ENCODE results near the gene ZNF440.
"Not testable (repeated sequence)": the region's sequence is repeated elsewhere in the genome, so short reads cannot be mapped to it uniquely, and the experiment has no call there.

ZNF440 gene

DNA sequence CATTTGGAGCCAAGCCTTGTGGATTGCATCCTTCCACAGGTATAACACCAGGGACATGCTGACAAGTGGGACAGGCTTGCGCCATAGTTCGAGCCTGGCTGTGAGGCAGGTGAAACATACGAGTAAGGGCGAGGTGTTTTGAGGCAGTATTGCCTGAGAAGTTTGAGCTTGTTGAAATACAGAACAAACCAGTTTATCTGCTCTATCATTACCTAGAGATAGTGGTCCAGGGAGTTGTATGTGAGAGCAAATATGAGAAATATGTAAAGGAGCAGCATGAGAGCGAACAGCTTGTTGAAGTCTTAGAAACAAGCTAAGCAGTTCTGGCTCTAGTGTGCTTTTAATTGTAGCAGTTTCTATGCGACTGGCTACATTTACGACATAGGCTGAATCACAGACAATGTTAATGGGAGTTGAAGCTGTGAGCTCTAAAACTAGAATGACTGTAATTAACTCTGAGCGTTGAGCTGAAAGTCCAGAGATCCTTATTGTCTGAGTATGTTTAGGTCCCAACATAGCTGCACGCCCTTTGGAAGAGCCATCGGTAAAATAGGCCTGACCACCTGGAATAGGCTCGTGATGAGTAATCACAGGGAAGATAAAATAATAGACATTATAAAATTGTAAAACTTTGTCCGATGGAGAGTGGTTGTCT is 42.6 kb downstream of the ZNF440 start:
- TF ChIP-seq, protein P1, sequence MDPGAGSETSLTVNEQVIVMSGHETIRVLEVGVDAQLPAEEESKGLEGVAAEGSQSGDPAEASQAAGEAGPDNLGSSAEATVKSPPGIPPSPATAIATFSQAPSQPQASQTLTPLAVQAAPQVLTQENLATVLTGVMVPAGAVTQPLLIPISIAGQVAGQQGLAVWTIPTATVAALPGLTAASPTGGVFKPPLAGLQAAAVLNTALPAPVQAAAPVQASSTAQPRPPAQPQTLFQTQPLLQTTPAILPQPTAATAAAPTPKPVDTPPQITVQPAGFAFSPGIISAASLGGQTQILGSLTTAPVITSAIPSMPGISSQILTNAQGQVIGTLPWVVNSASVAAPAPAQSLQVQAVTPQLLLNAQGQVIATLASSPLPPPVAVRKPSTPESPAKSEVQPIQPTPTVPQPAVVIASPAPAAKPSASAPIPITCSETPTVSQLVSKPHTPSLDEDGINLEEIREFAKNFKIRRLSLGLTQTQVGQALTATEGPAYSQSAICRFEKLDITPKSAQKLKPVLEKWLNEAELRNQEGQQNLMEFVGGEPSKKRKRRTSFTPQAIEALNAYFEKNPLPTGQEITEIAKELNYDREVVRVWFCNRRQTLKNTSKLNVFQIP (CRISPR knock-in tag; IDR thresholded peaks at IDR 0.05; ENCODE audit: borderline replicate concordance, low read depth): no peak
- no peak for TF ChIP-seq ZC3H10 (CRISPR knock-in tag; IDR thresholded peaks at IDR 0.05)
- no peak for TF ChIP-seq ARNTL (CRISPR knock-in tag; IDR thresholded peaks at IDR 0.05; ENCODE audit: borderline replicate concordance, low read depth)
- no peak for TF ChIP-seq RARB (CRISPR knock-in tag; IDR thresholded peaks at IDR 0.05)
- ATAC-seq: no peak

DNA sequence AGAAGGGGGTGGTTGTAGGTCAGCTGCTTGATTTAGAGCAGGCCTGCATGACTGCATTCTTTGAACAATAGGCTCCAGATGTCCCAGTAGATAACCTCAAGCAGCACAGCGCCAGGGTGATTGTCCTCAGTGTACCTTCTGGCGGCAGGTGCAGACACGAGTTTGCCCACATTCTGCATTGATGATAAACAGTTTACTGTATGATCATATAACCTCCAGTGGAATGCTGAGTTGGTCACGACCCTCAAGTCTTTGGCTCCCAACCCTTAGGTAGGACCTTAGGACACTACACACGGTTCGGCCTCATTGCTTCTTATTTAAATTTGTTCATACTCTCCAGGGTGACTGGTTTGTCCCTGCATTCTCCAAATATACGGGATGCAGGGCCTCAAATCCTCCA is 46.6 kb downstream of the ZNF440 start:
- ATAC-seq: no peak
- TF ChIP-seq TOX (CRISPR knock-in tag; IDR thresholded peaks at IDR 0.05; ENCODE audit: borderline replicate concordance) (no peak), ZC3H10 (CRISPR knock-in tag; IDR thresholded peaks at IDR 0.05) (no peak), SNAI2 (CRISPR knock-in tag; IDR thresholded peaks at IDR 0.05) (no peak), TCF4 (CRISPR knock-in tag; IDR thresholded peaks at IDR 0.05; ENCODE audit: borderline replicate concordance) (no peak), ZFP30 (CRISPR knock-in tag; IDR thresholded peaks at IDR 0.05) (no peak), ARNTL (CRISPR knock-in tag; IDR thresholded peaks at IDR 0.05; ENCODE audit: borderline replicate concordance, low read depth) (no peak)
- TF ChIP-seq, protein P2, sequence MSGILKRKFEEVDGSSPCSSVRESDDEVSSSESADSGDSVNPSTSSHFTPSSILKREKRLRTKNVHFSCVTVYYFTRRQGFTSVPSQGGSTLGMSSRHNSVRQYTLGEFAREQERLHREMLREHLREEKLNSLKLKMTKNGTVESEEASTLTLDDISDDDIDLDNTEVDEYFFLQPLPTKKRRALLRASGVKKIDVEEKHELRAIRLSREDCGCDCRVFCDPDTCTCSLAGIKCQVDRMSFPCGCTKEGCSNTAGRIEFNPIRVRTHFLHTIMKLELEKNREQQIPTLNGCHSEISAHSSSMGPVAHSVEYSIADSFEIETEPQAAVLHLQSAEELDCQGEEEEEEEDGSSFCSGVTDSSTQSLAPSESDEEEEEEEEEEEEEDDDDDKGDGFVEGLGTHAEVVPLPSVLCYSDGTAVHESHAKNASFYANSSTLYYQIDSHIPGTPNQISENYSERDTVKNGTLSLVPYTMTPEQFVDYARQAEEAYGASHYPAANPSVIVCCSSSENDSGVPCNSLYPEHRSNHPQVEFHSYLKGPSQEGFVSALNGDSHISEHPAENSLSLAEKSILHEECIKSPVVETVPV (CRISPR knock-in tag; IDR thresholded peaks at IDR 0.05): no peak
- TF ChIP-seq, protein P3, sequence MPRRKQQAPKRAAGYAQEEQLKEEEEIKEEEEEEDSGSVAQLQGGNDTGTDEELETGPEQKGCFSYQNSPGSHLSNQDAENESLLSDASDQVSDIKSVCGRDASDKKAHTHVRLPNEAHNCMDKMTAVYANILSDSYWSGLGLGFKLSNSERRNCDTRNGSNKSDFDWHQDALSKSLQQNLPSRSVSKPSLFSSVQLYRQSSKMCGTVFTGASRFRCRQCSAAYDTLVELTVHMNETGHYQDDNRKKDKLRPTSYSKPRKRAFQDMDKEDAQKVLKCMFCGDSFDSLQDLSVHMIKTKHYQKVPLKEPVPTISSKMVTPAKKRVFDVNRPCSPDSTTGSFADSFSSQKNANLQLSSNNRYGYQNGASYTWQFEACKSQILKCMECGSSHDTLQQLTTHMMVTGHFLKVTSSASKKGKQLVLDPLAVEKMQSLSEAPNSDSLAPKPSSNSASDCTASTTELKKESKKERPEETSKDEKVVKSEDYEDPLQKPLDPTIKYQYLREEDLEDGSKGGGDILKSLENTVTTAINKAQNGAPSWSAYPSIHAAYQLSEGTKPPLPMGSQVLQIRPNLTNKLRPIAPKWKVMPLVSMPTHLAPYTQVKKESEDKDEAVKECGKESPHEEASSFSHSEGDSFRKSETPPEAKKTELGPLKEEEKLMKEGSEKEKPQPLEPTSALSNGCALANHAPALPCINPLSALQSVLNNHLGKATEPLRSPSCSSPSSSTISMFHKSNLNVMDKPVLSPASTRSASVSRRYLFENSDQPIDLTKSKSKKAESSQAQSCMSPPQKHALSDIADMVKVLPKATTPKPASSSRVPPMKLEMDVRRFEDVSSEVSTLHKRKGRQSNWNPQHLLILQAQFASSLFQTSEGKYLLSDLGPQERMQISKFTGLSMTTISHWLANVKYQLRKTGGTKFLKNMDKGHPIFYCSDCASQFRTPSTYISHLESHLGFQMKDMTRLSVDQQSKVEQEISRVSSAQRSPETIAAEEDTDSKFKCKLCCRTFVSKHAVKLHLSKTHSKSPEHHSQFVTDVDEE (CRISPR knock-in tag; IDR thresholded peaks at IDR 0.05): no peak
- TF ChIP-seq, protein P4, sequence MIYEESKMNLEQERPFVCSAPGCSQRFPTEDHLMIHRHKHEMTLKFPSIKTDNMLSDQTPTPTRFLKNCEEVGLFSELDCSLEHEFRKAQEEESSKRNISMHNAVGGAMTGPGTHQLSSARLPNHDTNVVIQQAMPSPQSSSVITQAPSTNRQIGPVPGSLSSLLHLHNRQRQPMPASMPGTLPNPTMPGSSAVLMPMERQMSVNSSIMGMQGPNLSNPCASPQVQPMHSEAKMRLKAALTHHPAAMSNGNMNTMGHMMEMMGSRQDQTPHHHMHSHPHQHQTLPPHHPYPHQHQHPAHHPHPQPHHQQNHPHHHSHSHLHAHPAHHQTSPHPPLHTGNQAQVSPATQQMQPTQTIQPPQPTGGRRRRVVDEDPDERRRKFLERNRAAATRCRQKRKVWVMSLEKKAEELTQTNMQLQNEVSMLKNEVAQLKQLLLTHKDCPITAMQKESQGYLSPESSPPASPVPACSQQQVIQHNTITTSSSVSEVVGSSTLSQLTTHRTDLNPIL (CRISPR knock-in tag; IDR thresholded peaks at IDR 0.05; ENCODE audit: low read depth): no peak
- TF ChIP-seq, protein P1 (CRISPR knock-in tag; IDR thresholded peaks at IDR 0.05; ENCODE audit: borderline replicate concordance, low read depth): no peak

DNA sequence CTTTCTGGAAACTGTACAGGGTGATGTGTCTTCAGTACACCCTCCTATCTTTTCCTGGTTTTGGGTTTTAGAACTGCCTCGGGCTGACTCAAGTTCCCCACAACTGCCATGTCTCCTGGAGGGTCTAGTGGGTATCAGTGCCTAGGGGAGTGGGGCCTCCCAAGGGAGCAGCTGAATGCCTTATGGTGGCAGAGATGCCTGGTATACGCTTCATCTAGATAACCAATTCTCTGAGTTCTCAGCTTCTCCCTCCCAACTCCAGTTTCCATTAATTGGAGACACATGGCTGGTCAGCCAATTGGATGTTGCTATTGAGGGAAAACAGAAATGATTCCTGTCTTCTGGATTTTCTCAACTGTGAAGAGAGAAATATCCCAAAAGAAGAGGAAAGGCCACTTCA is 47.2 kb downstream of the ZNF440 start:
- TF ChIP-seq CSDC2 (CRISPR knock-in tag; IDR thresholded peaks at IDR 0.05) (no peak), BACH2 (CRISPR knock-in tag; IDR thresholded peaks at IDR 0.05; ENCODE audit: borderline replicate concordance) (no peak), ZNF70 (CRISPR knock-in tag; IDR thresholded peaks at IDR 0.05) (no peak), ZNF8 (CRISPR knock-in tag; IDR thresholded peaks at IDR 0.05) (no peak), PPARA (CRISPR knock-in tag; IDR thresholded peaks at IDR 0.05; ENCODE audit: borderline replicate concordance) (no peak), ZC3H10 (CRISPR knock-in tag; IDR thresholded peaks at IDR 0.05) (no peak), TOX (CRISPR knock-in tag; IDR thresholded peaks at IDR 0.05; ENCODE audit: borderline replicate concordance) (no peak), GLIS3 (CRISPR knock-in tag; IDR thresholded peaks at IDR 0.05) (no peak)
- TF ChIP-seq, protein P1 (CRISPR knock-in tag; IDR thresholded peaks at IDR 0.05; ENCODE audit: borderline replicate concordance, low read depth): no peak
- TF ChIP-seq, protein P3 (CRISPR knock-in tag; IDR thresholded peaks at IDR 0.05): no peak
- TF ChIP-seq, protein P4 (CRISPR knock-in tag; IDR thresholded peaks at IDR 0.05; ENCODE audit: low read depth): no peak
- ATAC-seq: no peak

DNA sequence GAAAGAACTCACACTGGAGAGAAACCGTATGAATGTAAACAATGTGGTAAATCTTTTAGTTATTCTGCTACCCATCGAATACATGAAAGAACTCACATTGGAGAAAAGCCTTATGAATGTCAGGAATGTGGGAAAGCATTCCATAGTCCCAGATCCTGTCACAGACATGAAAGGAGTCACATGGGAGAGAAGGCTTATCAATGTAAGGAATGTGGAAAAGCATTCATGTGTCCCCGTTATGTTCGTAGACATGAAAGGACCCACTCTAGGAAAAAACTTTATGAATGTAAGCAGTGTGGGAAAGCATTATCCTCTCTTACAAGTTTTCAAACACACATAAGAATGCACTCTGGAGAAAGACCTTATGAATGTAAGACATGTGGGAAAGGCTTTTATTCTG is 53.7 kb downstream of the ZNF440 start:
- ATAC-seq: not testable (repeated sequence)
